Measurements from ENCODE around the gene AMOTL1. TPM values are rescaled to one million over a fixed set of nuclear protein-coding genes. Genes with fewer than 3 reads are reported as not detected.

AMOTL1 gene
- total RNA-seq, 2 donors from 2014 or later: 45.0 to 60.0 TPM

DNA sequence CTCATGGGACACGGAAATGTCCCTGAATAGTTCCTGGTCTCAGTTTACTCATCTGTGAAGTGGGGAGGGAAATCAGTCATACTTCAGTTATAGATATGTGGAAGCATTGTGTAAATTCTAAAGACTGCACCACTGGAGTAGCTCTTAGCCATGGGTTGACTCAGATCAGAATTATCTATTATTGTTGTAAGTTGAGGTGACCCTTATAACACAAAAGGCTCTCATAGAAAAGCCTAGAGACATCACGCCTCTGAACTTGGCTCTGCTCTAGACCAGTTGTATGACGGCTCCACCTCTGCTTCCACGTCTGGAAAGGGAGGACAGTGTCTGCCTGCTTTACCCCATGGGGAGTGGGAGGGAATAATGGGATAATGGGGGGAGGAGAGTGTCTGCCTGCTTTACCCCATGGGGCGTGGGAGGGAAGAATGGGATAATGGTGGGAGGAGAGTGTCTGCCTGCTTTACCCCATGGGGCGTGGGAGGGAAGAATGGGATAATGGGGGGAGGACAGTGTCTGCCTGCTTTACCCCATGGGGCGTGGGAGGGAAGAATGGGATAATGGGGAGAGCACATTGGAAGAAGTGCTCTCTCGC lies 98.2 kb downstream of the AMOTL1 start:
- no peaks in the 10 kb centered on the region for H3K27me3 ChIP-seq (ENCODE audit: control insufficient read depth, insufficient read depth, low read length, poor library complexity, severe bottlenecking)
- no peak overlapping the region for H3K4me3 ChIP-seq (ENCODE audit: low read length)
- no peak for TF ChIP-seq CTCF (conservative IDR thresholded peaks at IDR 0.05)
- DNase-seq: peak; percentile 73
- Mint-ChIP-seq H3K27ac (peak overlapping the region; percentile 87), H3K4me1 (peaks cover 28% of the 10 kb centered on the region), H3K36me3 (ENCODE audit: low read depth) (peaks cover 77% of the 10 kb centered on the region), H3K27me3 (ENCODE audit: insufficient read depth) (no peaks in the 10 kb centered on the region), H3K9me3 (no peaks in the 10 kb centered on the region), H3K4me3 (no peak overlapping the region)
- WGBS, 2 experiments (ENCODE audit: insufficient coverage in 1 of 2, insufficient read length in 1 of 2): 56 to 80% methylated on average over 2 to 8 of the region's 8 CpGs
- H3K9me3 ChIP-seq (ENCODE audit: control insufficient read depth, low read length): no peaks in the 10 kb centered on the region
- H3K27ac ChIP-seq (ENCODE audit: low read depth, low read length): peak overlapping the region; percentile 68
- peaks cover 21% of the 10 kb centered on the region for H3K4me1 ChIP-seq (ENCODE audit: control insufficient read depth, insufficient read depth, low read length)
- peak overlapping the region; percentile 35 for H3K9ac ChIP-seq (ENCODE audit: extremely low read depth, low read length, poor library complexity, severe bottlenecking)
- H3K36me3 ChIP-seq (ENCODE audit: control insufficient read depth, insufficient read depth, low read length): peaks cover 93% of the 10 kb centered on the region

GRCh38 chr11:94866936-94867795 lies 99.0 kb downstream of the AMOTL1 start:
- Mint-ChIP-seq H3K36me3 (ENCODE audit: low read depth) (peaks cover 82% of the 10 kb centered on the region), H3K27me3 (ENCODE audit: insufficient read depth) (no peaks in the 10 kb centered on the region), H3K9me3 (no peaks in the 10 kb centered on the region), H3K4me1 (peaks cover 29% of the 10 kb centered on the region), H3K27ac (peak overlapping the region; percentile 87), H3K4me3 (no peak overlapping the region)
- H3K9ac ChIP-seq (ENCODE audit: extremely low read depth, low read length, poor library complexity, severe bottlenecking): peak overlapping the region; percentile 35
- TF ChIP-seq CTCF (conservative IDR thresholded peaks at IDR 0.05): no peak
- H3K4me1 ChIP-seq (ENCODE audit: control insufficient read depth, insufficient read depth, low read length): peaks cover 21% of the 10 kb centered on the region
- WGBS, 2 experiments (ENCODE audit: insufficient coverage in 1 of 2, insufficient read length in 1 of 2): 78 to 79% methylated on average over 6 to 9 of the region's 9 CpGs
- peak; percentile 57 for DNase-seq
- no peaks in the 10 kb centered on the region for H3K9me3 ChIP-seq (ENCODE audit: control insufficient read depth, low read length)
- H3K27me3 ChIP-seq (ENCODE audit: control insufficient read depth, insufficient read depth, low read length, poor library complexity, severe bottlenecking): no peaks in the 10 kb centered on the region
- no peak overlapping the region for H3K4me3 ChIP-seq (ENCODE audit: low read length)
- peak overlapping the region; percentile 68 for H3K27ac ChIP-seq (ENCODE audit: low read depth, low read length)
- H3K36me3 ChIP-seq (ENCODE audit: control insufficient read depth, insufficient read depth, low read length): peaks cover 93% of the 10 kb centered on the region

- Histone ChIP-seq H3K27me3 (ENCODE audit: control insufficient read depth, insufficient read depth, low read length, poor library complexity, severe bottlenecking) (no peaks in the 10 kb centered on the region), H3K9me3 (ENCODE audit: control insufficient read depth, low read length) (no peaks in the 10 kb centered on the region), H3K9ac (ENCODE audit: extremely low read depth, low read length, poor library complexity, severe bottlenecking) (no peak overlapping the region), H3K27ac (ENCODE audit: low read depth, low read length) (no peak overlapping the region), H3K4me3 (ENCODE audit: low read length) (no peak overlapping the region), H3K36me3 (ENCODE audit: control insufficient read depth, insufficient read depth, low read length) (peaks cover 99% of the 10 kb centered on the region), H3K4me1 (ENCODE audit: control insufficient read depth, insufficient read depth, low read length) (peaks cover 21% of the 10 kb centered on the region)
- WGBS, 2 experiments (ENCODE audit: insufficient coverage in 1 of 2, insufficient read length in 1 of 2): 85 to 94% methylated on average over 4 of the region's 5 CpGs
- Mint-ChIP-seq H3K27ac (no peak overlapping the region), H3K36me3 (ENCODE audit: low read depth) (peaks cover 82% of the 10 kb centered on the region), H3K9me3 (no peaks in the 10 kb centered on the region), H3K27me3 (ENCODE audit: insufficient read depth) (no peaks in the 10 kb centered on the region), H3K4me1 (peaks cover 35% of the 10 kb centered on the region), H3K4me3 (no peak overlapping the region)
- peak; percentile 19 for TF ChIP-seq CTCF (conservative IDR thresholded peaks at IDR 0.05)
- DNase-seq: peak; percentile 39
Measured at GRCh38 chr11:94868468-94868867, 100.3 kb downstream of the AMOTL1 start.
